DLD1 (cell line): ENCODE data around the gene RPS24.

ENCODE experiments used
- in situ Hi-C: cut with HindIII; loops from 2 replicates; pipeline ENCODE4 v1.10.0; 2017; ENCODE audit warnings: low sequenced_read_pairs

RPS24 gene

GRCh38 chr10:78025685-78026364, 7.8 kb upstream of the RPS24 start:
- in situ Hi-C loops: loop anchor here (25.0 kb wide), 1 partner anchor 1436 kb away; no protein-coding TSS in a partner anchor

DNA sequence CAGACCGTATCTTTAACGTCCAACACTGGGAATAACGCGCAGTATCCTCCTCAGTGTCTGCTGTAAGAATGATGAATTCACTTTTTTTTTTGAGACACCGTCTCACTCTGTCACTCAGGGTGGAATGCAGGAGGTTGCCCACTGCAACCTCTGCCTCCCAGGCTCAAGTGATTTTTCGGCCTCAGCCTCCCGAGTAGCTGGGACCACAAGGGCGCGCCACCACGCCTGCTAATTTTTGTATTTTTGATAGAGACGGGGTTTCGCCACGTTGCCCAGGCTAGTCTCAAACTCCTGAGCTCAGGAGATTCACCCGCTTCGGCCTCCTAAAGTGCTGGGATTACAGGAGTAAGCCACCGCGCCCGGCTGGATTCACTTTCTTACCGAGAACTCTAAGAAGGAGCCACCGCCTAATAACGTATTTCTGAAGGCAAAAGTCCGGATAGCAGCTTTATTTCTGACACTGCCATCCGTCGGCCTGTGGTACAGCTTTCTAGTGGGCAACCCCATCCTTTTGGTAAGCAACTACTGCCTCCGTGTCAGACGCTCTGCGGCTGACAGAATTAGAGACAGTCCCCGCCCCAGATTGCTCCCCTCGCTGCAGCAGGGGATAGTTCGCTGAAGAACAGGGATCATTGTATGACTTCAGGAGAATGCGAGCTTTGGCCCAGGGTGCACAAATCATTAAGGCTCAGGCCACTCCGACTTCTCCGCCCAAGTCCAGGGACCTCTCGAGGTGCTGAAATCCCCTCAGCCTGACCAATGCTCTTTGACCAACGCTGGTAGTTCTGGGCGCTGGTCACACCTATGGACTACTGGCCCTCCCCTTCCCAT, 5.0 kb upstream of the RPS24 start:
- in situ Hi-C loops: loop anchor here (25.0 kb wide), 1 partner anchor 1434 kb away; no protein-coding TSS in a partner anchor

- in situ Hi-C loops: loop anchor here (25.0 kb wide), 1 partner anchor 1433 kb away; no protein-coding TSS in a partner anchor
Observed at GRCh38 chr10:78029269-78030226, 4.1 kb upstream of the RPS24 start, which contains the start of gene POLR3A. Gene POLR3A, minus strand, starts transcription at chr10:78029515. Its CDS starts 108 bp downstream, at chr10:78029407.

DNA sequence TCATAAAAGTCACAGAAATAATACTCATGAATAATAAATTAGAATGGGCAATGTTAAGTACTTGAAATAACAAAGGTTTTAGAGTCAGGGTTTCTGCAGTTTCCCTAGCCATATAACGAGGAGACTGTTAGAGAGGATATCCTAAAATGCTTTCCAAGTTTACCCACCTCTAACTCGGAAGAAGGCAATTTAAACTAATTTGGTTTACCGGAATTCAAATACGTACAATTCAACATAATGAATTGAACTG, 351 bp upstream of the RPS24 start:
- in situ Hi-C loops: loop anchor here (25.0 kb wide), 1 partner anchor 1429 kb away; no protein-coding TSS in a partner anchor

- in situ Hi-C loops: loop anchor here (25.0 kb wide), 1 partner anchor 1427 kb away; no protein-coding TSS in a partner anchor
Observed at GRCh38 chr10:78035025-78035424, 1.4 kb downstream of the RPS24 start.

DNA sequence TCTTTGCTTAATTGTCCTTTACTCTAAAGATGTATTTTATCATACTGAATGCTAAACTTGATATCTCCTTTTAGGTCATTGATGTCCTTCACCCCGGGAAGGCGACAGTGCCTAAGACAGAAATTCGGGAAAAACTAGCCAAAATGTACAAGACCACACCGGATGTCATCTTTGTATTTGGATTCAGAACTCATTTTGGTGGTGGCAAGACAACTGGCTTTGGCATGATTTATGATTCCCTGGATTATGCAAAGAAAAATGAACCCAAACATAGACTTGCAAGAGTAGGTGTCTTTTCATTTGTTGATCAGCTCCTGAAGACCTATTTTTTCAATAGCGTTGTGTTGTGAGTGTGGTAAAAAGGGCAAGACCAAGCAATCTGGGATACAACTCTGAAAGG, 1.8 kb downstream of the RPS24 start:
- in situ Hi-C loops: loop anchor here (25.0 kb wide), 1 partner anchor 1427 kb away; no protein-coding TSS in a partner anchor

DNA sequence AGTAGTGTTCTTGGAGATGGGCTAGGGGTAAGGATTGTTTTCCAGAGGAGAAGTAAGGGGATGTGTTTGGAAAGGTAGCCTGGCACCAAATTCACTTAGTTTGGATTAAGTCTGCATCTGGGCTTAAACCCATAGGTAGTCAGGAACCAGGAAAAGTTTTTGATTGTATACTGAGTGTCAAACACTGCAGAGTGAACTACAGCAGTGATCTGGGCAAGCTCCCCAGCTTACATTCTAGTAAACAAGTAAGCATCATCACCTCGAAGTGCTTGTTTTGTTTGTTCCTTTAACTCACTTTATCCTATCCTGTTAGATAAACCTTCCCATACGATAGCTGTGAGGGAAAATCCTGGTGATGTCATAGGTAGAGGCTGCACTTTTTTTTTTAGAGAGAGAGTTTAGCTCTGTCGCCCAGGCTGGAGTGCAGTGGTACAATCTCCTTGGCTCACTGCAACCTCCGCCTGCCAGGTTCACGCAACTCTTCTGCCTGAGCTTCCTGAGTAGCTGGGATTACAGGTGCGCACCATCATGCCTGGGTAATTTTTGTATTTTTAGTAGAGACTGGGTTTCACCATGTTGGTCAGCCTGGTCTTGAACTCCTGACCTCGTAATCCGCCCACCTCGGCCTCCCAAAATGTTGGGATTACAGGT, 2.4 kb downstream of the RPS24 start:
- in situ Hi-C loops: loop anchor here (25.0 kb wide), 1 partner anchor 1426 kb away; no protein-coding TSS in a partner anchor

DNA sequence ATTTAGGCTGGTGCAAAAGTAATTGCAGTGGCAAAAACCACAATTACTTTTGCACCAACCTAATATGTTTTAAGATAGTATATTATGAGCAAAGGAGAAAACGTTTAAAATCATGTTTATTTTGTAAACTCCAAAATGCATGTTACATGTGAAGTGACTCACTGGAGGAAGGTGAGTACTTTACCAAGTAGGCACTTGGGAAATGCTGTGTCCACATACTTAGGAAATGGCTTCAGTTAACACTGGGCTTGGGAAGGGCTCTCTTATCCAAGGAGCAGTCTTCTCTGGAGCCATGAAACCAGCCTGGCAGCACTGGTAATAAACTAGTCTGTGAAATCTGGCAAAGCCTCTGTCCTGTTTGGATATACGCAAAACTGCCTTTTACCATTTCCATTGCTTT, 4.4 kb downstream of the RPS24 start:
- in situ Hi-C loops: loop anchor here (25.0 kb wide), 1 partner anchor 1424 kb away; no protein-coding TSS in a partner anchor

DNA sequence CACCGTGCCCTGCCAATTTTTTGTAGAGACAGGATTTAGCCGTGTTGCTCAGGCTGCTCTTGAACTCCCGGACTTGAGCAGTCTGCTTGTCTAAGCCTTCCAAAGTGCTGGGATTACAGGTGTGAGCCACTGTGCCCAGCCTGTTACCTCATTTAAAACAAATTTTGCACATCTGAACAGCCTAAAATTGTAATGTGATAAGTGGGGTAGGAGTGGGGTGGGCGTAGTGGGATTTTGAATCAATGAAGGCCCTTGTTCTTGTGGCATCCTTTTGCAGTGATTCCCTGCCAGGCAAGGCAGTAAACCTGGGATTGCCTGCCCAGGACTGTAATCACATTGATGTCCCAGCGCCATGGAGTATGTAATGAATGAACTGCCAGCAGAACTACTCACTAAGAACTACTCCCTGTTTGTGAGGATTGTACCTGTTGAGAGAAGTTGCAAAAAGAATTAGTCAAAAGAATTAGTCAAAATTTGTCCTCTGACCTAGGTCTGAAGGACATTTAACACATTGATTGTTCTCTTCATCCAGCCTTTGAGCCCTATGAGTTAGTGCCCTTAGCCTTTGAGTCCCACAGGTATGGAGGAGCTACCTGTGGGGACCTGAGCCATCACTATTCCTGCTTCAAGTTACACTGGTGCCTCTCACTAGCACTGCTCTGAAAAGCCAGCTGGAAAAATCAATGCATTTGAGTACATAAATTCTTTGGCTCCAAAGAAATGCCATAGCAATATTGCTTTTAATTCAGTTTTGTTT, 5.3 kb downstream of the RPS24 start:
- in situ Hi-C loops: loop anchor here (25.0 kb wide), 1 partner anchor 1423 kb away; no protein-coding TSS in a partner anchor

GRCh38 chr10:78039743-78040142, 6.1 kb downstream of the RPS24 start:
- in situ Hi-C loops: loop anchor here (10.0 to 25.0 kb wide), 3 partner anchors 185 to 1423 kb away; no protein-coding TSS in a partner anchor

DNA sequence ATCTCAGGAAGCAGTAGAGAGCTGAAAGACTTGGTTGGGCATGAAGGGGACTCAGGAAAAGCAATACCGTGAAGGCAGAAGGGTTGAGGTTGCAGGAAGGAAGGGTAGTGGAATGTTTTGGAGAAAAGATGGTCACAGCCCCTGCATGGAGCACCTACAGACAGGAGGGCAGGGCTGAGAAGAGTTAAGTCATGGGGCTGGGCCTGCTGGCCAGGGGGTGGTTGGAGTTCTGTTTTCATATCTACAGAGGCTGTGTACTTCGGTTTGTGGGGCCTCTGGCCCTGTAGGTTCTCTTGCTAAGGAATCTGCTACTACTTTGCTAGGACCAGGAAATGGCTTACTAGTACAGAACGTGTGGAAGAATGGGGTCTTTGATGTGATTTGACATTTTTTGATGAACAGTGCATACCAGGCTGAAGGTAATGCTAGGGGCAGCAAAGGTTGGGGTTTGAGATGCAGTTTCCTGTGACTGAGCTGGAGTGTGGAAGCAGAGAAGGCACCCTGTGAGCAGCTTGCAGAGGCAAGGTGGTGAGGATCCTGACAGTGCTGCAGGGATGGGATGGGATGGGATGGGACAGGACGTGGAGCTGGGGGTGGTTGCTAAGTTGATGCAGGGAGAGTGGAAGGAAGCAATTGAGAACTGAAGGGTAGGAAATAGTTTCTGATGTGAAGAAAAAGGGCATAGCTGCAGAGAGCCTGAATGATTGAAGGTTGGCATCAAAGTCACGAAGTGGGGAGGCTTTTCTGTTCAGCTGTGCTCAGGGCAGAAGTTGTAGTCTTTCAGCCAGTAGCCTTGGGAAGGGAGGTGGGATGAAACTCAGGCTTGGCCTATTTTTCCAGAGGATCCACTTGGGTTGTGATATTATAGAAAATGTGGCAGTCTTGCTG, 7.8 kb downstream of the RPS24 start:
- in situ Hi-C loops: loop anchor here (10.0 to 25.0 kb wide), 3 partner anchors 183 to 1421 kb away; no protein-coding TSS in a partner anchor

DNA sequence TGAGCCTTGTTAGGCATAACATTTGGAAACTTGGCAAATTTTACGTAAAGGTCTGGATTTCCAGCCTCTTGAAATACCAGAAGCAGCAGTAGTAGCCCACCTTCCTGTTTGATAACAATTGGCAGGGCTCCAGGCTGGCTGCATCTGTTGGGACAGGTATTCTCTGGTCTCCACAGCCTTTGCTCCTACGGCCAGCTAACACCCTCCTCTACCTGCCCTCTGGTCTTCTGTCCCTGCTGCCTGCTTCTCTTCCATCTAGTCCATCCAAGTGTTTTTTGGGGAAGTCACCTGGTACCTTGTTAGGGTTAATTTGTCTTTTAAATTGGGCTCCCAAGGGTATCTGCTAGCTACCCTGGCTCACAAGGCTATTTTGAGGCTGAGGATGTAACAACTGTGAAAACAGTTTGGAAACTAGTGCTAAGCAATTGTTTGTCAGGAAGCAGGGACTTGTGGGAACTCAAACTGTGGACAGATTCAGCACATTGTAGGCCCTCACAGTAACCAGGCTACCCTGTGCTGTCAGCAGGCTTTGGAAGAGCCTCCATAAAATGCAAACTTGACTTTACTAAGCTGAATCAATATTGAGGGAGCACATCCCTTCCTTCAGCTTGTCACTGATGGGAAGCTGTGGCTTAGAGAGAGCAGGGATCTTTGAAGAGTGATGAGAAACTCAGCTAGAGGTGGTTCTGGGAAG, 8.5 kb downstream of the RPS24 start:
- in situ Hi-C loops: loop anchor here (10.0 to 25.0 kb wide), 3 partner anchors 183 to 1420 kb away; no protein-coding TSS in a partner anchor

DNA sequence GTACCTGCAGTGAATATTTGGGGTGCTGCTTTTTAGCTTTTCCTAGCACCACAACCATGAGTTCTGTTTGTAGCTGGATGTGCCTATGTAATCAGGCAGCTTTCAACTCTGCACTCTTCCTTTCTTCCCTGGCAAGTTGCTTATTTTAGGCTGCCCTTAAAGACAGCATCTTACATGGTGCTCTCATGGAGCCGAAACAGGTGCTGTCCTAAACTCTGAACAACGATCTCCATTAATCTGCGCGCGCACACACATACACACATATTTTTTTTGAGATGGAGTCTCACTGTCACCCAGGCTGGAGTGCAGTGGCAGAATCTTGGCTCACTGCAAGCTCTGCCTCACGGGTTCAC, 9.1 kb downstream of the RPS24 start:
- in situ Hi-C loops: loop anchor here (10.0 to 25.0 kb wide), 3 partner anchors 182 to 1420 kb away; no protein-coding TSS in a partner anchor

DNA sequence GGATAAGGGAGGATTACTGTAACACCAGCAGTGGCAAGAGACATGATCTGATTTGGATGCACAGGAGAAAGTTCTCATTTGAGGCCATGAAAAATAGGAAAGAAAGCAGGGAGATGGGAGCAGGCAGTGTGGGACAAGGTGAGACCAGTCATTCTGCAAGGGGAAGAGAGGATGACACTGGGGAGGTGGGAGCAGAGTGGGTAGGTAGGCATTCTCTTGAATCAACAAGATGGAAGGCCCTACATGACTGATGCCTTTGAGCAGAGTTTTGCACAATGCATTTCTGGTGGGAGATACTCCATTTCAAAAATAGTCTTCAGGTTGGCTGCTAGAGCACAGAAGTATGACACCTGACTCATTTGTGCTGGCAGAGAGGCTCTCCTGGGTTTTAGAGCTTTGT, 10.5 kb downstream of the RPS24 start:
- in situ Hi-C loops: loop anchor here (10.0 to 25.0 kb wide), 3 partner anchors 181 to 1418 kb away; no protein-coding TSS in a partner anchor

GRCh38 chr10:78044699-78045098, 11.0 kb downstream of the RPS24 start:
- in situ Hi-C loops: loop anchor here (10.0 to 25.0 kb wide), 3 partner anchors 180 to 1418 kb away; no protein-coding TSS in a partner anchor

DNA sequence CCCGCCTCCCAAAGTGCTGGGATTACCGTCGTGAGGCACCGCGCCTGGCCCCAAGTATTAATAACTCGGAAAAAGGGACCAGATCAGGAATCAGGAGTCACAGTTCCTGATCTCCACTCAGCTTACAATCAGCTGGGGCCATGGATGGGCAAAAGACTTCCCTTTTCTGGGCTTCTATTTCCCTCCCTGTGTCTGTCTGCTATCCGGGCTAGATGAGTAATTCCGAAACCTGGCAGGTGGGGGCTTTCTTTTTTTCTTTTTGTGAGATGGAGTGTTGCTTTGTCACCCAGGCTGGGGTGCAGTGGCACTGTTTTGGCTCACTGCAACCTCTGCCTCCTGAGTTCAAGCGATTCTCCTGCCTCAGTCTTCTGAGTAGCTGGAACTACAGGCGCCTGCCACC, 11.6 kb downstream of the RPS24 start:
- in situ Hi-C loops: loop anchor here (10.0 to 25.0 kb wide), 3 partner anchors 180 to 1417 kb away; no protein-coding TSS in a partner anchor

- in situ Hi-C loops: loop anchor here (10.0 to 25.0 kb wide), 3 partner anchors 179 to 1416 kb away; no protein-coding TSS in a partner anchor
Observed at GRCh38 chr10:78045856-78046255, 12.2 kb downstream of the RPS24 start.
